HCT116 (cell line): ENCODE measurements around the gene CEP131. TPM values are rescaled to one million over a fixed set of nuclear protein-coding genes. Genes with fewer than 3 reads are reported as not detected.

ENCODE experiments used
- ATAC-seq: fragments of 200-7000 bp; cut with Tn5 transposase; 2 replicates; pipeline ENCODE4 v1.9.1; 2020; ENCODE audit warnings: mild to moderate bottlenecking, moderate library complexity
- BruUV-seq: library from RNA; stranded (reverse); fragments of 400-500 nt; replicated peaks from 2 replicates; lab custom pipeline; 2021; lab: Mats Ljungman, UMichigan
- CTCF ChIA-PET: fragments of 300-600 bp; sonication (Branson Sonifier 250); formaldehyde crosslinking; loops from one replicate; lab custom pipeline; 2021; ENCODE audit warnings: antibody characterized with exemption; lab: Charles Lee
- POLR2A ChIA-PET: fragments of 300-600, 350-600 bp; sonication (Branson Sonifier 250); formaldehyde crosslinking; loops from one replicate; lab custom pipeline; 2021; ENCODE audit warnings: antibody characterized with exemption; lab: Charles Lee
- RAD21 ChIA-PET, 2 experiments: fragments of 300-600 bp; sonication (Branson Sonifier 250); formaldehyde crosslinking; loops; one replicate each; lab custom pipeline; 2023; ENCODE audit warnings: low total read pairs in 2 of 2; ENCODE audit not compliant: uncharacterized antibody in 2 of 2, unreplicated experiment in 2 of 2, low non-redundant PET in 1 of 2; lab: Charles Lee
- DNase-seq: peaks from one replicate; pipeline ENCODE4 v3.0.0-alpha.2; 2010; ENCODE audit warnings: low read depth, low spot score
- H2AFZ ChIP-seq: fragments of 200-600 bp; shearing (Covaris generic), sonication (generic); 2 replicates; pipeline ENCODE4 v1.6.1; 2017; ENCODE audit warnings: low read depth, mixed run types, mixed read lengths, antibody characterized with exemption, low read length; ENCODE audit not compliant: poor library complexity, severe bottlenecking
- H3K27ac ChIP-seq: 2 replicates; pipeline ENCODE4 v1.5.1; 2012; ENCODE audit warnings: low read depth, low read length
- H3K27me3 ChIP-seq: fragments of 200-600 bp; sonication (generic); 2 replicates; pipeline ENCODE4 v1.6.1; 2016; ENCODE audit warnings: mixed run types, low read length, mixed read lengths; ENCODE audit not compliant: insufficient read depth
- H3K36me3 ChIP-seq, 2 experiments: fragments of 200-500 bp in 1 of 2; fragments of 200-600 bp in 1 of 2; sonication (Bioruptor generic) in 1 of 2; sonication (generic) in 1 of 2; 2 replicates each; pipeline versions ENCODE4 v1.5.1 to v1.6.1; 2014 to 2016; ENCODE audit warnings: low read length in 2 of 2, inconsistent platforms in 1 of 2, mixed read lengths in 1 of 2, mixed run types in 1 of 2; ENCODE audit not compliant: insufficient read depth in 2 of 2, control insufficient read depth in 1 of 2
- H3K4me1 ChIP-seq, 2 experiments: fragments of 200-600 bp in 1 of 2; sonication (generic) in 1 of 2; 2 replicates each; pipeline versions ENCODE4 v1.5.1 to v1.6.1; 2012 to 2017; ENCODE audit warnings: low read length in 2 of 2, inconsistent platforms in 1 of 2, mild to moderate bottlenecking in 1 of 2, mixed read lengths in 1 of 2, mixed run types in 1 of 2, moderate library complexity in 1 of 2; ENCODE audit not compliant: insufficient read depth in 2 of 2, control insufficient read depth in 1 of 2
- H3K4me2 ChIP-seq: fragments of 200-600 bp; sonication (generic); 2 replicates; pipeline ENCODE4 v1.6.1; 2017; ENCODE audit warnings: mixed run types, low read length, mixed read lengths
- H3K4me3 ChIP-seq, 2 experiments: fragments of 200-600 bp in 1 of 2; sonication (generic) in 1 of 2; replicated peaks in 1 of 2; 2 replicates each; pipeline ENCODE4 v1.5.1; 2011 to 2016; ENCODE audit warnings: low read length in 2 of 2, control low read depth in 1 of 2, low read depth in 1 of 2, mild to moderate bottlenecking in 1 of 2, mixed read lengths in 1 of 2, mixed run types in 1 of 2
- H3K79me2 ChIP-seq: fragments of 200-600 bp; sonication (generic); 2 replicates; pipeline ENCODE4 v1.6.1; 2017; ENCODE audit warnings: mild to moderate bottlenecking, mixed run types, low read length, moderate library complexity, mixed read lengths; ENCODE audit not compliant: insufficient read depth
- H3K9ac ChIP-seq: fragments of 200-600 bp; sonication (generic); 2 replicates; pipeline ENCODE4 v1.6.1; 2016; ENCODE audit warnings: low read length, mixed read lengths
- H3K9me2 ChIP-seq: fragments of 200-600 bp; sonication (generic), shearing (Covaris generic); 2 replicates; pipeline ENCODE4 v1.6.1; 2017; ENCODE audit warnings: mixed run types, mild to moderate bottlenecking, moderate library complexity; ENCODE audit not compliant: insufficient read depth
- H3K9me3 ChIP-seq, 2 experiments: fragments of 200-500 bp in 1 of 2; fragments of 200-600 bp in 1 of 2; sonication (Bioruptor generic) in 1 of 2; sonication (generic) in 1 of 2; 2 replicates each; pipeline ENCODE4 v1.6.1; 2014 to 2017; ENCODE audit warnings: low read length in 2 of 2, mixed read lengths in 2 of 2, inconsistent platforms in 1 of 2, low read depth in 1 of 2, mild to moderate bottlenecking in 1 of 2, mixed run types in 1 of 2, moderate library complexity in 1 of 2; ENCODE audit not compliant: control insufficient read depth in 1 of 2, insufficient read depth in 1 of 2
- H4K20me1 ChIP-seq: fragments of 200-600 bp; sonication (generic), shearing (Covaris generic); 2 replicates; pipeline ENCODE4 v1.6.1; 2017; ENCODE audit warnings: mixed run types, mild to moderate bottlenecking, moderate library complexity; ENCODE audit not compliant: insufficient read depth
- CBX3 ChIP-seq: IDR thresholded peaks from 2 replicates; pipeline ENCODE4 v1.6.1; 2012; ENCODE audit warnings: low read depth
- CEBPB ChIP-seq: IDR thresholded peaks from 2 replicates; pipeline ENCODE4 v1.6.1; 2012; ENCODE audit warnings: low read depth
- EGR1 ChIP-seq: IDR thresholded peaks from 2 replicates; pipeline ENCODE4 v1.6.1; 2012; ENCODE audit warnings: low read depth
- EZH2 ChIP-seq: fragments of 200-600 bp; sonication (generic); IDR thresholded peaks from 2 replicates; pipeline ENCODE4 v1.6.1; 2017; ENCODE audit warnings: antibody characterized with exemption, mixed run types
- EZH2phosphoT487 ChIP-seq: fragments of 200-600 bp; IDR thresholded peaks from 2 replicates; pipeline ENCODE4 v1.6.1; 2018; ENCODE audit warnings: antibody characterized with exemption, borderline replicate concordance
- JUND ChIP-seq: IDR thresholded peaks from 2 replicates; pipeline ENCODE4 v1.6.1; 2012
- POLR2AphosphoS5 ChIP-seq: IDR thresholded peaks from 2 replicates; pipeline ENCODE4 v1.6.1; 2011; ENCODE audit warnings: mild to moderate bottlenecking, low read depth, low read length, moderate library complexity
- RAD21 ChIP-seq: IDR thresholded peaks from 2 replicates; pipeline ENCODE4 v1.6.1; 2012; ENCODE audit warnings: low read depth, mild to moderate bottlenecking
- SIN3A ChIP-seq: IDR thresholded peaks from 2 replicates; pipeline ENCODE4 v1.6.1; 2012; ENCODE audit warnings: low read depth
- SP1 ChIP-seq: IDR thresholded peaks from 2 replicates; pipeline ENCODE4 v1.6.1; 2012; ENCODE audit warnings: low read depth
- SRF ChIP-seq: IDR thresholded peaks from 2 replicates; pipeline ENCODE4 v1.6.1; 2012; ENCODE audit warnings: low read depth
- TCF7L2 ChIP-seq: IDR thresholded peaks from 2 replicates; pipeline ENCODE4 v1.7.0; 2011; ENCODE audit warnings: borderline replicate concordance, inconsistent platforms; ENCODE audit not compliant: insufficient read depth, insufficient read length; ENCODE audit errors: extremely low read depth
- YY1 ChIP-seq: IDR thresholded peaks from 2 replicates; pipeline ENCODE4 v1.6.1; 2011; ENCODE audit warnings: low read length, low read depth, moderate library complexity, mild to moderate bottlenecking; ENCODE audit not compliant: insufficient replicate concordance; ENCODE audit errors: extremely low read depth
- ZFX ChIP-seq: fragments of 450-650 bp; IDR thresholded peaks from 2 replicates; pipeline ENCODE4 v1.6.1; 2017
- intact Hi-C: fragments of 100-400 bp; cut with micrococcal nuclease; formaldehyde crosslinking; loops from 2 replicates; pipeline ENCODE4 v1.10.0; 2022
- total RNA-seq: library from RNA; stranded (reverse); gene quantifications from one replicate; pipeline ENCODE4 v1.2.1, GENCODE V29; 2021; ENCODE audit not compliant: unreplicated experiment
- TF ChIP-seq, protein P1 (sequence below): IDR thresholded peaks from 2 replicates; pipeline ENCODE4 v1.6.1; 2011; ENCODE audit warnings: mild to moderate bottlenecking, low read length, moderate library complexity; ENCODE audit not compliant: insufficient replicate concordance; ENCODE audit errors: extremely low read depth
- TF ChIP-seq, protein P2 (sequence below): IDR thresholded peaks from 2 replicates; pipeline ENCODE4 v1.6.1; 2012

The CEP131 gene
- total RNA-seq, 1 experiment from 2014 or later = 30.2 TPM

DNA sequence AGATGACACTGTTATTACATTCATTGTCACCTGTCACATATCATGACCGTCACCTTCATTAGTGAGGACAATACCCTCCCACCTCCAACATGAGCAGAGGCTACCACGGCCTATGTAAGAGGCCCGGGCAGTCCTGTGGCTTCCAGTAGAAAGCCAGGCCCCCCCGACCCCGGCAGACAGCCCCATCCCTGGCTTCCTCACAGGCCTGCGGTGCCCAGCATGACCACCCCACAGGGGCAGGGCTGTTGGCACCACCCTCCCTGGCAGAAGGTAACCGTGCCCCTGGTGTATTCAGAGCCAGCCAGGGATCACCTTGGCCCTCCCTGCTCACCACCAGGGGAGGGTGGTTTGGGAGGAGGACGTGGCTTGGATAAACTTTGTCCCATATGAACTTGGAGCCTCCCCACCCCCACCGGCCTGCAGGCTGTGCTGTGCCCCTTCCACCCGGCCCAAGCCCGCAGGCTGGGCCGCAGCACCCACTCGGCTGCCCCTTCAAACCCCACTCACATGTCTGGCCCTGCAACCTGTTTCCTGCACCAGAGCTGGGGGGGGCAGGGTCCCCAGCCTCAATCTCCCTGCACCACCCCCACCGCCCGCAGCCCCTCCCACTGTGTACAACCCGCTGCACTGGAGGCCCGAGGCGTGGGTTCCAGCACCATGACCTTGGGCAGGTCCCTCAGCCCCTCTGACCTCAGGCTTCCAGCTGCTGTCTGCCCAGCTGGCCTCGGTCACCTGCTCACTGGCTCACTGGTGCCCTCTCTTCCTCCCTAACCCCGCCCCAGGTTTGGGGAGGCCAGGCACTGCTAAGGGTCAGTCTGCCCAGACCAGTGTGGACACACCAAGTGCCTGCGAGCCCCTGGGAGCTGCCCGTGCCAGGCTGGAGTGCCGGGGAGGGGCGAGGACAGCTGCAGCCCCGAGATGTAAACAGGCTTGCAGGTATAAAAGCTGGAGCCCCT, 44.4 kb downstream of the CEP131 start (continued):
- TF ChIP-seq, protein P1, sequence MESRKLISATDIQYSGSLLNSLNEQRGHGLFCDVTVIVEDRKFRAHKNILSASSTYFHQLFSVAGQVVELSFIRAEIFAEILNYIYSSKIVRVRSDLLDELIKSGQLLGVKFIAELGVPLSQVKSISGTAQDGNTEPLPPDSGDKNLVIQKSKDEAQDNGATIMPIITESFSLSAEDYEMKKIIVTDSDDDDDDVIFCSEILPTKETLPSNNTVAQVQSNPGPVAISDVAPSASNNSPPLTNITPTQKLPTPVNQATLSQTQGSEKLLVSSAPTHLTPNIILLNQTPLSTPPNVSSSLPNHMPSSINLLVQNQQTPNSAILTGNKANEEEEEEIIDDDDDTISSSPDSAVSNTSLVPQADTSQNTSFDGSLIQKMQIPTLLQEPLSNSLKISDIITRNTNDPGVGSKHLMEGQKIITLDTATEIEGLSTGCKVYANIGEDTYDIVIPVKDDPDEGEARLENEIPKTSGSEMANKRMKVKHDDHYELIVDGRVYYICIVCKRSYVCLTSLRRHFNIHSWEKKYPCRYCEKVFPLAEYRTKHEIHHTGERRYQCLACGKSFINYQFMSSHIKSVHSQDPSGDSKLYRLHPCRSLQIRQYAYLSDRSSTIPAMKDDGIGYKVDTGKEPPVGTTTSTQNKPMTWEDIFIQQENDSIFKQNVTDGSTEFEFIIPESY = no peak
- TF ChIP-seq JUND (no peak), SP1 (no peak), CBX3 (no peak), POLR2AphosphoS5 (no peak), SRF (no peak), RAD21 (no peak)
- TF ChIP-seq, protein P2, sequence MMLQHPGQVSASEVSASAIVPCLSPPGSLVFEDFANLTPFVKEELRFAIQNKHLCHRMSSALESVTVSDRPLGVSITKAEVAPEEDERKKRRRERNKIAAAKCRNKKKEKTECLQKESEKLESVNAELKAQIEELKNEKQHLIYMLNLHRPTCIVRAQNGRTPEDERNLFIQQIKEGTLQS = no peak

DNA sequence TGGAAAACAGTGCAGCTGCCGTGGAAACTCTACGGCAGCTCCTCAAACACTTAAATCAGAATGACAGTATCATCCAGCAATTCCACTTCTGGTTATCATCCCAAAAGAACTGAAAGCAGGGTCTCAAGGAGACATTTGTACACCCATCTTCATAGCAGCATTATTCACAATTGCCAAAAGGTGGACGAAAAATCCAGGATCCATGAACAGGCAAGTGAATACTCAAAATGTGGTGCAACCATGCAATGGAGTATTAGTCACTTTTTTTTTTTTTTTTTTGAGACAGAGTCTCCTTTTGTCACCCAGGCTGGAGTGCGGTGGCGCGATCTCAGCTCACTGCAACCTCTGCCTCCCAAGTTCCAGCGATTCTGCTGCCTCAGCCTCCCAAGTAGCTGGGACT, 46.1 kb downstream of the CEP131 start:
- no peaks in the 10 kb centered on the region for H3K9me2 ChIP-seq
- H2AFZ ChIP-seq = no peak overlapping the region
- H3K36me3 ChIP-seq = no peaks in the 10 kb centered on the region
- peaks cover 0 to 6% of the 10 kb centered on the region in 2 experiments; a peak in 1 of 4 replicates for H3K9me3 ChIP-seq
- no peaks in the 10 kb centered on the region for H3K79me2 ChIP-seq
- no peak overlapping the region for H3K4me3 ChIP-seq
- ChIA-PET POLR2A (no interaction called here), RAD21 (interaction anchor here in 1 of 2 experiments (0.7 kb wide), 1 partner anchor 407 kb away, joined by 3 read pairs; no protein-coding TSS in a partner anchor), CTCF (no interaction called here)
- intact Hi-C loops = no loop called here
- no peaks in the 10 kb centered on the region for H3K4me1 ChIP-seq
- no peaks in the 10 kb centered on the region for H3K27me3 ChIP-seq
- ATAC-seq (no peak), DNase-seq (no peak)
- no TSS peak for BruUV-seq
- no peak overlapping the region for H3K4me2 ChIP-seq
- no peak overlapping the region for H3K9ac ChIP-seq
- no peak overlapping the region for H3K27ac ChIP-seq
- H4K20me1 ChIP-seq = no peaks in the 10 kb centered on the region
- TF ChIP-seq CBX3 (no peak), TCF7L2 (no peak), POLR2AphosphoS5 (no peak), RAD21 (no peak), SIN3A (no peak), YY1 (no peak), SP1 (no peak), EZH2phosphoT487 (no peak), SRF (no peak), EGR1 (no peak), ZFX (no peak), EZH2 (no peak), CEBPB (no peak), JUND (no peak)
- TF ChIP-seq, protein P1 = no peak
- TF ChIP-seq, protein P2 = no peak
